K562 (cell line): ENCODE measurements around the gene KCTD7. TPM values are rescaled to one million over a fixed set of nuclear protein-coding genes. Genes with fewer than 3 reads are reported as not detected.

Experiments
- BHLHE40 ChIP-seq: IDR thresholded peaks from 2 replicates; pipeline ENCODE4 v1.6.1; 2011; ENCODE audit warnings: low read length, improper control_type of control experiment
- CHAMP1 ChIP-seq: fragments of 450-650 bp; IDR thresholded peaks from 2 replicates; pipeline ENCODE4 v1.6.1; 2016; ENCODE audit warnings: mild to moderate bottlenecking
- CHCHD3 ChIP-seq: fragments of 250-450 bp; sonication (Bioruptor Pico); IDR thresholded peaks from 2 replicates; pipeline ENCODE4 v2.1.2; 2022; ENCODE audit warnings: mild to moderate bottlenecking
- HEY1 ChIP-seq: fragments of 250-450 bp; sonication (Bioruptor Pico); IDR thresholded peaks from 2 replicates; pipeline ENCODE4 v1.5.0; 2020; ENCODE audit warnings: mild to moderate bottlenecking, moderate library complexity, borderline replicate concordance
- HNRNPH1 ChIP-seq: fragments of 200-400 bp; formaldehyde crosslinking; optimal IDR thresholded peaks from 2 replicates; pipeline ENCODE3; 2017; ENCODE audit warnings: low read depth, mild to moderate bottlenecking, low read length, moderate library complexity
- KLF10 ChIP-seq: fragments of 250-450 bp; sonication (Bioruptor Pico); IDR thresholded peaks from 2 replicates; pipeline ENCODE4 v1.6.1; 2021; ENCODE audit warnings: matching md5 sums
- RUNX1 ChIP-seq: sonication (generic); IDR thresholded peaks from 2 replicates; pipeline ENCODE4 v1.6.1; 2016; ENCODE audit warnings: antibody characterized with exemption, low read depth
- SIRT6 ChIP-seq: IDR thresholded peaks from one replicate; pipeline ENCODE4 v1.6.1; 2012; ENCODE audit warnings: low read depth, mild to moderate bottlenecking, control low read depth, inconsistent platforms, low read length, moderate library complexity
- SREBF1 ChIP-seq: fragments of 150-350 bp; IDR thresholded peaks from 2 replicates; pipeline ENCODE4 v1.6.1; 2014; ENCODE audit warnings: antibody characterized with exemption, low read depth, low read length, borderline replicate concordance
- SRSF9 ChIP-seq: fragments of 200-400 bp; formaldehyde crosslinking; IDR thresholded peaks from 2 replicates; pipeline ENCODE4 v1.6.1; 2017; ENCODE audit warnings: low read depth, low read length, borderline replicate concordance
- ZNF79 ChIP-seq: fragments of 250-450 bp; sonication (Bioruptor Pico); IDR thresholded peaks from 2 replicates; pipeline ENCODE4 v1.4.0; 2020; ENCODE audit warnings: low read depth, mild to moderate bottlenecking, moderate library complexity
- polyA plus RNA-seq, 8 experiments: library from polyadenylated mRNA; depleted of rRNA in 4 of 8; stranded (reverse) in 5 of 8; unstranded in 3 of 8; fragments of >200 nt; fragmentation: Nextera tagmentation in 2 of 8; fragmentation: Illumina TruSeq in 1 of 8; extraction: Ambion mirVana in 2 of 8; extraction: Trizol in 1 of 8; gene quantifications; 2 replicates each; pipeline versions ENCODE4 v1.2.1 to v1.2.3, GENCODE V29; 2011 to 2014; ENCODE audit warnings: inconsistent platforms in 1 of 8, missing spikeins in 1 of 8
- total RNA-seq, 7 experiments: library from RNA; depleted of rRNA in 6 of 7; stranded (reverse); fragments of >200 nt in 6 of 7; fragmentation: Illumina TruSeq in 2 of 7; extraction: Trizol in 2 of 7; gene quantifications; 2 replicates each; pipeline versions ENCODE4 v1.2.1 to v1.2.3, GENCODE V29; 2011 to 2021; ENCODE audit warnings: low replicate concordance in 1 of 7
- TF ChIP-seq, protein P1 (sequence below): fragments of 450-650 bp; formaldehyde crosslinking; conservative IDR thresholded peaks from 2 replicates; pipeline ENCODE4 v1.4.0; 2022; ENCODE audit warnings: mild to moderate bottlenecking, missing genetic modification characterization
- TF ChIP-seq, protein P2 (sequence below): fragments of 450-650 bp; IDR thresholded peaks from 2 replicates; pipeline ENCODE4 v1.6.1; 2018; ENCODE audit not compliant: partially characterized antibody
- TF ChIP-seq, protein P3 (sequence below): IDR thresholded peaks from 3 replicates; pipeline ENCODE4 v1.6.1; 2011; ENCODE audit warnings: borderline replicate concordance, mild to moderate bottlenecking; ENCODE audit not compliant: insufficient read length, insufficient read depth

Gene KCTD7
- total and polyA plus RNA-seq, 9 of the 15 experiments (the other 6 are each of a cell fraction or from before 2014, with no cell fraction given) = 1.5 to 26.0 (median 9.0) TPM

GRCh38 chr7:66628361-66629221, at the start of gene KCTD7 (continued):
- no peak for TF ChIP-seq CHAMP1
- TF ChIP-seq, protein P1, sequence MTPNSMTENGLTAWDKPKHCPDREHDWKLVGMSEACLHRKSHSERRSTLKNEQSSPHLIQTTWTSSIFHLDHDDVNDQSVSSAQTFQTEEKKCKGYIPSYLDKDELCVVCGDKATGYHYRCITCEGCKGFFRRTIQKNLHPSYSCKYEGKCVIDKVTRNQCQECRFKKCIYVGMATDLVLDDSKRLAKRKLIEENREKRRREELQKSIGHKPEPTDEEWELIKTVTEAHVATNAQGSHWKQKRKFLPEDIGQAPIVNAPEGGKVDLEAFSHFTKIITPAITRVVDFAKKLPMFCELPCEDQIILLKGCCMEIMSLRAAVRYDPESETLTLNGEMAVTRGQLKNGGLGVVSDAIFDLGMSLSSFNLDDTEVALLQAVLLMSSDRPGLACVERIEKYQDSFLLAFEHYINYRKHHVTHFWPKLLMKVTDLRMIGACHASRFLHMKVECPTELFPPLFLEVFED = 0 out of 2 replicates have a peak, but pooled peaks have one; percentile 14
- no peak for TF ChIP-seq ZNF79 (CRISPR knock-in tag)
- TF ChIP-seq, protein P2, sequence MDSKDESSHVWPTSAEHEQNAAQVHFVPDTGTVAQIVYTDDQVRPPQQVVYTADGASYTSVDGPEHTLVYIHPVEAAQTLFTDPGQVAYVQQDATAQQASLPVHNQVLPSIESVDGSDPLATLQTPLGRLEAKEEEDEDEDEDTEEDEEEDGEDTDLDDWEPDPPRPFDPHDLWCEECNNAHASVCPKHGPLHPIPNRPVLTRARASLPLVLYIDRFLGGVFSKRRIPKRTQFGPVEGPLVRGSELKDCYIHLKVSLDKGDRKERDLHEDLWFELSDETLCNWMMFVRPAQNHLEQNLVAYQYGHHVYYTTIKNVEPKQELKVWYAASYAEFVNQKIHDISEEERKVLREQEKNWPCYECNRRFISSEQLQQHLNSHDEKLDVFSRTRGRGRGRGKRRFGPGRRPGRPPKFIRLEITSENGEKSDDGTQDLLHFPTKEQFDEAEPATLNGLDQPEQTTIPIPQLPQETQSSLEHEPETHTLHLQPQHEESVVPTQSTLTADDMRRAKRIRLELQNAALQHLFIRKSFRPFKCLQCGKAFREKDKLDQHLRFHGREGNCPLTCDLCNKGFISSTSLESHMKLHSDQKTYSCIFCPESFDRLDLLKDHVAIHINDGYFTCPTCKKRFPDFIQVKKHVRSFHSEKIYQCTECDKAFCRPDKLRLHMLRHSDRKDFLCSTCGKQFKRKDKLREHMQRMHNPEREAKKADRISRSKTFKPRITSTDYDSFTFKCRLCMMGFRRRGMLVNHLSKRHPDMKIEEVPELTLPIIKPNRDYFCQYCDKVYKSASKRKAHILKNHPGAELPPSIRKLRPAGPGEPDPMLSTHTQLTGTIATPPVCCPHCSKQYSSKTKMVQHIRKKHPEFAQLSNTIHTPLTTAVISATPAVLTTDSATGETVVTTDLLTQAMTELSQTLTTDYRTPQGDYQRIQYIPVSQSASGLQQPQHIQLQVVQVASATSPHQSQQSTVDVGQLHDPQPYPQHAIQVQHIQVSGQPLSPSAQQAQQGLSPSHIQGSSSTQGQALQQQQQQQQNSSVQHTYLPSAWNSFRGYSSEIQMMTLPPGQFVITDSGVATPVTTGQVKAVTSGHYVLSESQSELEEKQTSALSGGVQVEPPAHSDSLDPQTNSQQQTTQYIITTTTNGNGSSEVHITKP = no peak
- TF ChIP-seq CHCHD3 (CRISPR knock-in tag) = no peak
- peak; percentile 77; the same call in 1 of the 2 replicates for TF ChIP-seq RUNX1
- no peak for TF ChIP-seq HNRNPH1
- TF ChIP-seq SRSF9 = no peak
- TF ChIP-seq, protein P3, sequence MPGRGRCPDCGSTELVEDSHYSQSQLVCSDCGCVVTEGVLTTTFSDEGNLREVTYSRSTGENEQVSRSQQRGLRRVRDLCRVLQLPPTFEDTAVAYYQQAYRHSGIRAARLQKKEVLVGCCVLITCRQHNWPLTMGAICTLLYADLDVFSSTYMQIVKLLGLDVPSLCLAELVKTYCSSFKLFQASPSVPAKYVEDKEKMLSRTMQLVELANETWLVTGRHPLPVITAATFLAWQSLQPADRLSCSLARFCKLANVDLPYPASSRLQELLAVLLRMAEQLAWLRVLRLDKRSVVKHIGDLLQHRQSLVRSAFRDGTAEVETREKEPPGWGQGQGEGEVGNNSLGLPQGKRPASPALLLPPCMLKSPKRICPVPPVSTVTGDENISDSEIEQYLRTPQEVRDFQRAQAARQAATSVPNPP = no peak
- TF ChIP-seq KLF10 (CRISPR knock-in tag) = no peak
- no peak for TF ChIP-seq SIRT6
- TF ChIP-seq SREBF1 = no peak
- TF ChIP-seq BHLHE40 = 0 out of 2 replicates have a peak, but pooled peaks have one; percentile 15
- TF ChIP-seq HEY1 (CRISPR knock-in tag) = no peak
